CD8-positive, alpha-beta memory T cell (primary cell): ENCODE measurements around the gene FRS3. TPM values are rescaled to one million over a fixed set of nuclear protein-coding genes. Genes with fewer than 3 reads are reported as not detected.
"Not testable (repeated sequence)": the region's sequence is repeated elsewhere in the genome, so short reads cannot be mapped to it uniquely, and the experiment has no call there.

Experiments used
- CTCF ChIA-PET: fragments of 350-600 bp; sonication (Branson Sonifier 250); formaldehyde crosslinking; loops from one replicate; lab custom pipeline; 2021; ENCODE audit warnings: antibody characterized with exemption; lab: Charles Lee
- POLR2A ChIA-PET: fragments of 350-600 bp; sonication (Branson Sonifier 250); formaldehyde crosslinking; loops from one replicate; lab custom pipeline; 2021; ENCODE audit warnings: antibody characterized with exemption; lab: Charles Lee
- DNase-seq, 5 donors: peaks; one replicate each; pipeline versions ENCODE4 v3.0.0 to v3.0.0-alpha.2; 2020 to 2022; ENCODE audit warnings: mixed read lengths in 1 of 5
- H3K27ac ChIP-seq: one replicate; pipeline ENCODE4 v1.7.0; 2013; ENCODE audit warnings: low read depth, mild to moderate bottlenecking, low read length, moderate library complexity
- H3K27me3 ChIP-seq: 2 replicates; pipeline ENCODE4 v1.7.0; 2013; ENCODE audit warnings: low read length, mild to moderate bottlenecking; ENCODE audit not compliant: insufficient read depth, poor library complexity, severe bottlenecking
- H3K36me3 ChIP-seq: 2 replicates; pipeline ENCODE4 v1.7.0; 2013; ENCODE audit warnings: mild to moderate bottlenecking, low read length, moderate library complexity; ENCODE audit not compliant: insufficient read depth
- H3K4me1 ChIP-seq: 2 replicates; pipeline ENCODE4 v1.7.0; 2013; ENCODE audit warnings: mild to moderate bottlenecking, low read length, moderate library complexity; ENCODE audit not compliant: insufficient read depth
- H3K4me3 ChIP-seq: 2 replicates; pipeline ENCODE4 v1.7.0; 2013; ENCODE audit warnings: mild to moderate bottlenecking, low read length
- H3K9me3 ChIP-seq: 2 replicates; pipeline ENCODE4 v1.7.0; 2013; ENCODE audit warnings: mild to moderate bottlenecking, low read length
- H3K27ac Mint-ChIP-seq, 8 donors: one replicate each; pipeline ENCODE4 v1.8.0; 2020 to 2021; ENCODE audit warnings: mixed read lengths in 8 of 8, mild to moderate bottlenecking in 6 of 8, inconsistent platforms in 3 of 8, moderate library complexity in 3 of 8
- H3K27me3 Mint-ChIP-seq, 2 donors: one replicate each; pipeline ENCODE4 v1.8.0; 2020 to 2021; ENCODE audit warnings: mixed read lengths in 2 of 2, mild to moderate bottlenecking in 1 of 2, moderate library complexity in 1 of 2
- H3K36me3 Mint-ChIP-seq, 3 donors: one replicate each; pipeline ENCODE4 v1.8.0; 2020 to 2021; ENCODE audit warnings: mixed read lengths in 3 of 3, inconsistent platforms in 1 of 3, mild to moderate bottlenecking in 1 of 3
- H3K4me1 Mint-ChIP-seq, 3 donors: one replicate each; pipeline ENCODE4 v1.8.0; 2020 to 2021; ENCODE audit warnings: mixed read lengths in 3 of 3, inconsistent platforms in 1 of 3, mild to moderate bottlenecking in 1 of 3
- H3K4me3 Mint-ChIP-seq, 7 donors: one replicate each; pipeline ENCODE4 v1.8.0; 2020 to 2021; ENCODE audit warnings: mixed read lengths in 7 of 7, mild to moderate bottlenecking in 6 of 7, moderate library complexity in 4 of 7, inconsistent platforms in 2 of 7
- H3K9me3 Mint-ChIP-seq, 5 donors: one replicate each; pipeline ENCODE4 v1.8.0; 2020 to 2022; ENCODE audit warnings: mixed read lengths in 5 of 5, mild to moderate bottlenecking in 3 of 5, moderate library complexity in 2 of 5, inconsistent platforms in 1 of 5
- polyA plus RNA-seq: library from polyadenylated mRNA; unstranded; fragments of 300-500 nt; fragmentation: Illumina TruSeq; gene quantifications from one replicate; pipeline ENCODE4 v1.2.3, GENCODE V29; 2021
- total RNA-seq, 2 experiments: library from RNA; stranded (reverse); gene quantifications; one replicate each; pipeline ENCODE4 v1.2.3, GENCODE V29; 2021

Gene FRS3
- total and polyA plus RNA-seq, 3 experiments from 2014 or later: 3.7 to 4.0 (median 4.0) TPM

GRCh38 chr6:41818271-41819054 is 38.8 kb upstream of the FRS3 start:
- no peak overlapping the region for H3K4me3 Mint-ChIP-seq
- H3K4me1 Mint-ChIP-seq: no peaks in the 10 kb centered on the region
- ChIA-PET POLR2A (interaction anchor here (0.6 kb wide), 1 partner anchor 1929 kb away, joined by 7 read pairs; no protein-coding TSS in a partner anchor), CTCF (interaction anchor here (1.2 kb wide), 1 partner anchor 225 kb away, joined by 5 read pairs; no protein-coding TSS in a partner anchor)
- Histone ChIP-seq H3K4me3 (no peak overlapping the region), H3K9me3 (no peaks in the 10 kb centered on the region), H3K27me3 (no peaks in the 10 kb centered on the region), H3K36me3 (no peaks in the 10 kb centered on the region), H3K4me1 (no peaks in the 10 kb centered on the region), H3K27ac (peak overlapping the region; percentile 10)
- no peaks in the 10 kb centered on the region for H3K9me3 Mint-ChIP-seq
- H3K27ac Mint-ChIP-seq: peak overlapping the region in 1 of 8 donors; percentile 70
- DNase-seq: no peak
- H3K27me3 Mint-ChIP-seq: no peaks in the 10 kb centered on the region
- H3K36me3 Mint-ChIP-seq: no peaks in the 10 kb centered on the region

GRCh38 chr6:41815587-41815986 is 35.9 kb upstream of the FRS3 start:
- DNase-seq: no peak
- Mint-ChIP-seq H3K27me3 (no peaks in the 10 kb centered on the region), H3K36me3 (no peaks in the 10 kb centered on the region), H3K4me1 (no peaks in the 10 kb centered on the region), H3K27ac (no peak overlapping the region), H3K4me3 (no peak overlapping the region), H3K9me3 (no peaks in the 10 kb centered on the region)
- H3K4me3 ChIP-seq: no peak overlapping the region
- H3K36me3 ChIP-seq: no peaks in the 10 kb centered on the region
- no peak overlapping the region for H3K27ac ChIP-seq
- H3K27me3 ChIP-seq: no peaks in the 10 kb centered on the region
- ChIA-PET CTCF (interaction anchor here (1.5 kb wide), 1 partner anchor 29 kb away, joined by 7 read pairs; the partner anchor contains the start of gene TOMM6), POLR2A (no interaction called here)
- no peaks in the 10 kb centered on the region for H3K9me3 ChIP-seq
- H3K4me1 ChIP-seq: no peaks in the 10 kb centered on the region

GRCh38 chr6:41814629-41815028 is 34.9 kb upstream of the FRS3 start:
- DNase-seq: no peak
- no peak overlapping the region for H3K27ac ChIP-seq
- H3K36me3 ChIP-seq: no peaks in the 10 kb centered on the region
- Mint-ChIP-seq H3K27ac (no peak overlapping the region), H3K4me1 (no peaks in the 10 kb centered on the region), H3K36me3 (no peaks in the 10 kb centered on the region), H3K9me3 (no peaks in the 10 kb centered on the region), H3K4me3 (no peak overlapping the region), H3K27me3 (no peaks in the 10 kb centered on the region)
- H3K4me1 ChIP-seq: no peaks in the 10 kb centered on the region
- H3K9me3 ChIP-seq: no peaks in the 10 kb centered on the region
- no peak overlapping the region for H3K4me3 ChIP-seq
- CTCF ChIA-PET: interaction anchor here (1.5 kb wide), 1 partner anchor 28 kb away, joined by 7 read pairs; the partner anchor contains the start of gene TOMM6
- no peaks in the 10 kb centered on the region for H3K27me3 ChIP-seq
- POLR2A ChIA-PET: no interaction called here

- H3K9me3 ChIP-seq: no peaks in the 10 kb centered on the region
- no peak for DNase-seq
- POLR2A ChIA-PET: no interaction called here
- Mint-ChIP-seq H3K4me1 (no peaks in the 10 kb centered on the region), H3K4me3 (no peak overlapping the region), H3K27me3 (no peaks in the 10 kb centered on the region), H3K36me3 (no peaks in the 10 kb centered on the region), H3K9me3 (no peaks in the 10 kb centered on the region), H3K27ac (no peak overlapping the region)
- no peaks in the 10 kb centered on the region for H3K4me1 ChIP-seq
- H3K27ac ChIP-seq: no peak overlapping the region
- no peaks in the 10 kb centered on the region for H3K27me3 ChIP-seq
- H3K4me3 ChIP-seq: no peak overlapping the region
- CTCF ChIA-PET: interaction anchor here (1.5 kb wide), 1 partner anchor 27 kb away, joined by 7 read pairs; the partner anchor contains the start of gene TOMM6
- H3K36me3 ChIP-seq: no peaks in the 10 kb centered on the region
Observed at GRCh38 chr6:41813956-41814355, 34.3 kb upstream of the FRS3 start.

GRCh38 chr6:41813469-41813868 is 33.8 kb upstream of the FRS3 start:
- Histone ChIP-seq H3K9me3 (no peaks in the 10 kb centered on the region), H3K4me3 (no peak overlapping the region), H3K27me3 (no peaks in the 10 kb centered on the region), H3K27ac (no peak overlapping the region), H3K4me1 (no peaks in the 10 kb centered on the region), H3K36me3 (no peaks in the 10 kb centered on the region)
- no peaks in the 10 kb centered on the region for H3K4me1 Mint-ChIP-seq
- no peak for DNase-seq
- H3K27me3 Mint-ChIP-seq: no peaks in the 10 kb centered on the region
- no peak overlapping the region for H3K4me3 Mint-ChIP-seq
- ChIA-PET POLR2A (no interaction called here), CTCF (no interaction called here)
- no peaks in the 10 kb centered on the region for H3K9me3 Mint-ChIP-seq
- no peaks in the 10 kb centered on the region for H3K36me3 Mint-ChIP-seq
- no peak overlapping the region for H3K27ac Mint-ChIP-seq

- H3K36me3 ChIP-seq, CTCF ChIA-PET, H3K4me3 Mint-ChIP-seq, POLR2A ChIA-PET, H3K27me3 ChIP-seq, H3K27ac Mint-ChIP-seq, DNase-seq, H3K4me3 ChIP-seq, H3K27me3 Mint-ChIP-seq, H3K36me3 Mint-ChIP-seq, H3K9me3 Mint-ChIP-seq, H3K27ac ChIP-seq, H3K4me1 Mint-ChIP-seq, H3K4me1 ChIP-seq, H3K9me3 ChIP-seq: not testable (repeated sequence)
Observed at GRCh38 chr6:41811946-41812345, 32.2 kb upstream of the FRS3 start.

GRCh38 chr6:41811095-41811494 is 31.4 kb upstream of the FRS3 start:
- H3K27me3 ChIP-seq: no peaks in the 10 kb centered on the region
- Mint-ChIP-seq H3K36me3 (peaks cover 0 to 3% (median 0%) of the 10 kb centered on the region in 3 donors), H3K9me3 (no peaks in the 10 kb centered on the region), H3K4me3 (no peak overlapping the region), H3K4me1 (no peaks in the 10 kb centered on the region), H3K27ac (no peak overlapping the region), H3K27me3 (no peaks in the 10 kb centered on the region)
- DNase-seq: no peak
- ChIA-PET POLR2A (no interaction called here), CTCF (no interaction called here)
- no peak overlapping the region for H3K4me3 ChIP-seq
- no peak overlapping the region for H3K27ac ChIP-seq
- H3K4me1 ChIP-seq: no peaks in the 10 kb centered on the region
- H3K9me3 ChIP-seq: no peaks in the 10 kb centered on the region
- no peaks in the 10 kb centered on the region for H3K36me3 ChIP-seq

- CTCF ChIA-PET: no interaction called here
- H3K27me3 ChIP-seq: no peaks in the 10 kb centered on the region
- POLR2A ChIA-PET: interaction anchor here (0.6 kb wide), 1 partner anchor 358 kb away, joined by 3 read pairs; no protein-coding TSS in a partner anchor
- DNase-seq: no peak
- Mint-ChIP-seq H3K36me3 (peaks cover 0 to 7% (median 2%) of the 10 kb centered on the region in 3 donors), H3K27ac (no peak overlapping the region), H3K27me3 (no peaks in the 10 kb centered on the region), H3K4me3 (no peak overlapping the region), H3K9me3 (no peaks in the 10 kb centered on the region), H3K4me1 (no peaks in the 10 kb centered on the region)
- no peaks in the 10 kb centered on the region for H3K36me3 ChIP-seq
- H3K4me1 ChIP-seq: no peaks in the 10 kb centered on the region
- H3K27ac ChIP-seq: no peak overlapping the region
- H3K9me3 ChIP-seq: no peaks in the 10 kb centered on the region
- no peak overlapping the region for H3K4me3 ChIP-seq
Observed at GRCh38 chr6:41805830-41806774, 26.4 kb upstream of the FRS3 start.
